ENCODE results near the gene PNLDC1. TPM values are rescaled to one million over a fixed set of nuclear protein-coding genes. Genes with fewer than 3 reads are reported as not detected.
"Not testable (repeated sequence)": the region's sequence is repeated elsewhere in the genome, so short reads cannot be mapped to it uniquely, and the experiment has no call there.

The PNLDC1 gene
- total RNA-seq, 1 donor from 2014 or later = not detected

DNA sequence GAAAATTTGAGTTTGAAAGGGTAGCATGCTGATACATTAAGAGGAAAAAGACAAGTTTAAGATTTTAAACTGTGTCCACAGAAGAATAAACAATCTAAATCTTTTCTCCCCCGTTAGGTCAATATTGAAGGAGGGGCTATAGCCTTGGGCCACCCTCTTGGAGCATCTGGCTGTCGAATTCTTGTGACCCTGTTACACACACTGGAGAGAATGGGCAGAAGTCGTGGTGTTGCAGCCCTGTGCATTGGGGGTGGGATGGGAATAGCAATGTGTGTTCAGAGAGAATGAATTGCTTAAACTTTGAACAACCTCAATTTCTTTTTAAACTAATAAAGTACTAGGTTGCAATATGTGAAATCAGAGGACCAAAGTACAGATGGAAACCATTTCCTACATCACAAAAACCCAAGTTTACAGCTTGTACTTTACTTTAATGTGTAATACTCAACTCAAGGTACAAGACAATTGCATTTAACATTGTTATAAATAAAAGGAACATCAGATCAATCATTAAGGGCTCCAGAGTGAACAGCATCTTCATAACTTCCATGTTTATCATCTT is 21.5 kb upstream of the PNLDC1 start:
- no peaks in the 10 kb centered on the region for H3K27me3 ChIP-seq (ENCODE audit: control insufficient read depth in 3 of 3, insufficient read depth in 3 of 3, low read length in 3 of 3)
- no peaks in the 10 kb centered on the region for H3K9me3 ChIP-seq (ENCODE audit: control insufficient read depth in 3 of 3, low read length in 3 of 3)
- no peak overlapping the region for H3K27ac ChIP-seq (ENCODE audit: low read depth, low read length)
- no peak overlapping the region for H3K4me3 ChIP-seq (ENCODE audit: low read length in 3 of 3)
- H3K9ac ChIP-seq (ENCODE audit: low read depth in 1 of 3, low read length in 3 of 3) = no peak overlapping the region
- no peaks in the 10 kb centered on the region for H3K4me1 ChIP-seq (ENCODE audit: control insufficient read depth in 3 of 3, insufficient read depth in 3 of 3, low read length in 3 of 3)
- H3K36me3 ChIP-seq (ENCODE audit: control insufficient read depth in 3 of 3, insufficient read depth in 3 of 3, low read length in 3 of 3) = peaks cover 46 to 69% (median 64%) of the 10 kb centered on the region in 3 donors

DNA sequence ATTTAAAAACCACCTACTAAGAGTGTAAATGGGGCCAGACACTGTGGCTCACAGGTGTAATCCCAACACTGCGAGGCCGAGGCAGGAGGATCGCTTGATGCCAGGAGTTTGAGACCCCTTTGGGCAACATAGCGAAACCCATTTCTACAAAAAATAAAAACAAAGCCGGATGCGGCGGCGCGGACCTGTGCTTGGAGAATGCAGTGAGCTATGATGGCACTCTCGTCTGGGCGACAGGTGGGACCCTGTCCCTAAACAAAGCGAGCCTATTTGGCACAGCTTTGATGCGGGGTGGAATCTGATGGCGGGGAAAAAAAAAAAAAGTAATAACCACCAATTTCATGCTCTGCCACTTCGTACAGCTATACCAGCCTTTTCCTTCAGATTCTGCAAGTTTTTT is 11.8 kb upstream of the PNLDC1 start:
- no peaks in the 10 kb centered on the region for H3K9me3 ChIP-seq (ENCODE audit: control insufficient read depth in 3 of 3, low read length in 3 of 3)
- H3K27ac ChIP-seq (ENCODE audit: low read depth, low read length) = peak overlapping the region; percentile 92
- peaks cover 30 to 53% (median 38%) of the 10 kb centered on the region in 3 donors for H3K36me3 ChIP-seq (ENCODE audit: control insufficient read depth in 3 of 3, insufficient read depth in 3 of 3, low read length in 3 of 3)
- peak overlapping the region; percentile 93 to 97 (median 95) for H3K9ac ChIP-seq (ENCODE audit: low read depth in 1 of 3, low read length in 3 of 3)
- peaks cover 19 to 38% (median 34%) of the 10 kb centered on the region in 3 donors for H3K4me1 ChIP-seq (ENCODE audit: control insufficient read depth in 3 of 3, insufficient read depth in 3 of 3, low read length in 3 of 3)
- H3K4me3 ChIP-seq (ENCODE audit: low read length in 3 of 3) = peak overlapping the region; percentile 95 to 99 (median 98)
- no peaks in the 10 kb centered on the region for H3K27me3 ChIP-seq (ENCODE audit: control insufficient read depth in 3 of 3, insufficient read depth in 3 of 3, low read length in 3 of 3)

DNA sequence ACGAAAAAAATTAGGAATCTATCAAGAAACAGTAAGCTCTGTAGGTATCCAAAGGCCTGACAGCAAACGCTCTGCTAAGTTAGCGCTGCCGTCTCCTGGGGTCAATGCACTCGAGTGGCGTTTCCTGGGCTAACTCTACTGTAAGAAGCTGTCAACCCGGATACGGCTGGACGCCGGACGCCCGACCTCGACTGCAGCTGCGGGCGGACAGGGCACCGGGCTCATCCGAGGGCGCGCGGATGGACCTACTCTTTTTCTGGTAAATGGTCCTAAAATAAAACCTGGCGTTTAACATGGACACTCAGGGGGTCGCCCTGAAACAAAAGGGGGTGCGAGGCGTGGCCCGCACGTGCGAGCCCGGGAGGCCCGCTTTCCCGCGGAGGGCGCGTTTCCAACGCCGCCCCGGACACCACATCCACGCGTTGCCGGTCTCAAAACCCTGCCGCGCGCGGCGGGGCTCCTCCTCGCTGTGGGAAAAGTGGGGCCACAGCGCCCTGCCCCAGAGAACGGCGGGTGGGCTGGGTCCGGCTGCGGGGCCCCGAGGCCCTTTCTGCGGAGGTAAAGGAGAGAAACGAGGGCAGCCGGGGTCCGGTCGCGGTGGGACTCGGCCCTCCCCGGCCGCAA is 11.2 kb upstream of the PNLDC1 start:
- peaks cover 19 to 38% (median 34%) of the 10 kb centered on the region in 3 donors for H3K4me1 ChIP-seq (ENCODE audit: control insufficient read depth in 3 of 3, insufficient read depth in 3 of 3, low read length in 3 of 3)
- peaks cover 25 to 47% (median 34%) of the 10 kb centered on the region in 3 donors for H3K36me3 ChIP-seq (ENCODE audit: control insufficient read depth in 3 of 3, insufficient read depth in 3 of 3, low read length in 3 of 3)
- H3K4me3 ChIP-seq (ENCODE audit: low read length in 3 of 3) = peak overlapping the region; percentile 95 to 99 (median 98)
- H3K9me3 ChIP-seq (ENCODE audit: control insufficient read depth in 3 of 3, low read length in 3 of 3) = no peaks in the 10 kb centered on the region
- H3K27me3 ChIP-seq (ENCODE audit: control insufficient read depth in 3 of 3, insufficient read depth in 3 of 3, low read length in 3 of 3) = no peaks in the 10 kb centered on the region
- H3K9ac ChIP-seq (ENCODE audit: low read depth in 1 of 3, low read length in 3 of 3) = peak overlapping the region; percentile 93 to 97 (median 95)
- peak overlapping the region; percentile 92 for H3K27ac ChIP-seq (ENCODE audit: low read depth, low read length)

GRCh38 chr6:159789377-159790148 is 10.5 kb upstream of the PNLDC1 start, which contains the start of gene TCP1:
TSS of gene TCP1 (minus strand) at chr6:159789602. CDS start at chr6:159789468, 134 bp downstream.
- H3K27me3 ChIP-seq (ENCODE audit: control insufficient read depth in 3 of 3, insufficient read depth in 3 of 3, low read length in 3 of 3) = no peaks in the 10 kb centered on the region
- peaks cover 23 to 44% (median 31%) of the 10 kb centered on the region in 3 donors for H3K36me3 ChIP-seq (ENCODE audit: control insufficient read depth in 3 of 3, insufficient read depth in 3 of 3, low read length in 3 of 3)
- H3K4me1 ChIP-seq (ENCODE audit: control insufficient read depth in 3 of 3, insufficient read depth in 3 of 3, low read length in 3 of 3) = peaks cover 19 to 38% (median 34%) of the 10 kb centered on the region in 3 donors
- peak within 1 kb of the TSS; percentile 95 to 99 (median 98) for H3K4me3 ChIP-seq (ENCODE audit: low read length in 3 of 3)
- no peaks in the 10 kb centered on the region for H3K9me3 ChIP-seq (ENCODE audit: control insufficient read depth in 3 of 3, low read length in 3 of 3)
- H3K9ac ChIP-seq (ENCODE audit: low read depth in 1 of 3, low read length in 3 of 3) = peak within 1 kb of the TSS; percentile 95 to 98 (median 97)
- H3K27ac ChIP-seq (ENCODE audit: low read depth, low read length) = peak within 1 kb of the TSS; percentile 92

DNA sequence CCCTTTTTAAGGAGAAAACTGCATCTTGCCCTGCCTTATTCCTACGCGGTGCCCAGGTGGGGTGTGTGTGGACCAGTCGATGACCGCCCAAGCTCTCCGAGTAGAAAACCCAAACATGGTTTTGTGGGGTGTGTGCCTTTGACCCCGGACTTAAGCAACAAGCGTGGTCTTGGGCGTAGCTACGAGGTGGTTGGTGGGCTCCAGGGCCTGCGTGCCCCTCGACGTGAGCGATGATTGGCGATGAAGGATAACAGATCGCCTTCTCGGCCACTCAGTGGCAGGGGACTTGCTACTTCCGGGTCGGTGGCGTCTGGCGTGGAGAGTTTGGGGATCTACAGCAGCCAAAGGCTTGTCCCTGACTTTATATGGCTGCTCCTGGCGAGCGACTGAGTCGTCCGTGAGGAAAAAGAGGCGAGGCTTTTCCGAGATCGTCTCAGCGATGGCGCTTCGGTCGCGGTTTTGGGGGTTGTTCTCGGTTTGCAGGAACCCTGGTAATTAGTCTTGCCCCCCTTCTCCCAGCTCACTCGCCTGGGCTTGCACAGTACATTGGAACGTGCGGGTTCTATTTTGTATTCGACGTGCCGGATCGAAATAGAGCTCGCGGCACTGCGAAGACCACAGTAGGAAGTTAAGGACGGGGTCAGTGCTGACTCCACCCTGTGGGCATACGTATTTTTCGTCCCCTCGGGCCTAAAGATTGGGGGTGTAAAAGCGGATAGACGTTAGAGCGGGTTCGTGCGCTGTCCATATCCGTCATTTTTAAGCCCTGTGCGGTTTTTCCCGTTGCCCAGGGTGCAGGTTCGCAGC is 9.7 kb upstream of the PNLDC1 start, which contains the start of gene MRPL18:
Gene MRPL18, plus strand, starts transcription at position 319 of the 807 bp plus-strand sequence. Its CDS starts 121 bp downstream, at position 440.
- Histone ChIP-seq H3K9me3 (ENCODE audit: control insufficient read depth in 3 of 3, low read length in 3 of 3) (no peaks in the 10 kb centered on the region), H3K4me3 (ENCODE audit: low read length in 3 of 3) (peak within 1 kb of the TSS; percentile 95 to 99 (median 98)), H3K4me1 (ENCODE audit: control insufficient read depth in 3 of 3, insufficient read depth in 3 of 3, low read length in 3 of 3) (peaks cover 19 to 38% (median 34%) of the 10 kb centered on the region in 3 donors), H3K27me3 (ENCODE audit: control insufficient read depth in 3 of 3, insufficient read depth in 3 of 3, low read length in 3 of 3) (no peaks in the 10 kb centered on the region), H3K27ac (ENCODE audit: low read depth, low read length) (peak within 1 kb of the TSS; percentile 92), H3K36me3 (ENCODE audit: control insufficient read depth in 3 of 3, insufficient read depth in 3 of 3, low read length in 3 of 3) (peaks cover 15 to 36% (median 23%) of the 10 kb centered on the region in 3 donors), H3K9ac (ENCODE audit: low read depth in 1 of 3, low read length in 3 of 3) (peak within 1 kb of the TSS; percentile 95 to 98 (median 97))

- Histone ChIP-seq H3K9ac (ENCODE audit: low read depth in 1 of 3, low read length in 3 of 3) (peak overlapping the region; percentile 95 to 98 (median 97)), H3K36me3 (ENCODE audit: control insufficient read depth in 3 of 3, insufficient read depth in 3 of 3, low read length in 3 of 3) (peaks cover 13 to 28% (median 17%) of the 10 kb centered on the region in 3 donors), H3K4me3 (ENCODE audit: low read length in 3 of 3) (peak overlapping the region; percentile 93 to 99 (median 98)), H3K27me3 (ENCODE audit: control insufficient read depth in 3 of 3, insufficient read depth in 3 of 3, low read length in 3 of 3) (no peaks in the 10 kb centered on the region), H3K9me3 (ENCODE audit: control insufficient read depth in 3 of 3, low read length in 3 of 3) (no peaks in the 10 kb centered on the region), H3K4me1 (ENCODE audit: control insufficient read depth in 3 of 3, insufficient read depth in 3 of 3, low read length in 3 of 3) (peaks cover 19 to 36% (median 34%) of the 10 kb centered on the region in 3 donors), H3K27ac (ENCODE audit: low read depth, low read length) (peak overlapping the region; percentile 92)
Observed at GRCh38 chr6:159790956-159791598, 9.0 kb upstream of the PNLDC1 start.

DNA sequence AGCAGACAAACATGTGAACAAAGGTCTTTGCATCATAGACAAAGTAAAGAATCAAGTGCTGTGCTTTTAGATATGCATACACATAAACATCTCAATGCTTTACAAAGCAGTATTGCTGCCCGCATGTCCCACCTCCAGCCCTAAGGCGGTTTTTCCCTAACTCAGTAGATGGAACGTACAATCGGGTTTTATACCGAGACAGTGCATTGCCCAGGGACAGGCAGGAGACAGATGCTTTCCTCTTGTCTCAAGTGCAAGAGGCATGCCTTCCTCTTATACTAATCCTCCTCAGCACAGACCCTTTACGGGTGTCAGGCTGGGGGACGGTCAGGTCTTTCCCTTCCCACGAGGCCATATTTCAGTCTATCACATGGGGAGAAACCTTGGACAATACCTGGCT is 5.1 kb upstream of the PNLDC1 start:
- Histone ChIP-seq H3K36me3 (ENCODE audit: control insufficient read depth in 3 of 3, insufficient read depth in 3 of 3, low read length in 3 of 3) (peaks cover 18 to 45% (median 30%) of the 10 kb centered on the region in 3 donors), H3K4me1 (ENCODE audit: control insufficient read depth in 3 of 3, insufficient read depth in 3 of 3, low read length in 3 of 3) (peaks cover 12 to 20% (median 19%) of the 10 kb centered on the region in 3 donors)
- not testable (repeated sequence) for H3K4me3 ChIP-seq (ENCODE audit: low read length in 3 of 3); H3K9ac ChIP-seq (ENCODE audit: low read depth in 1 of 3, low read length in 3 of 3); H3K27ac ChIP-seq (ENCODE audit: low read depth, low read length); H3K27me3 ChIP-seq (ENCODE audit: control insufficient read depth in 3 of 3, insufficient read depth in 3 of 3, low read length in 3 of 3); H3K9me3 ChIP-seq (ENCODE audit: control insufficient read depth in 3 of 3, low read length in 3 of 3)

DNA sequence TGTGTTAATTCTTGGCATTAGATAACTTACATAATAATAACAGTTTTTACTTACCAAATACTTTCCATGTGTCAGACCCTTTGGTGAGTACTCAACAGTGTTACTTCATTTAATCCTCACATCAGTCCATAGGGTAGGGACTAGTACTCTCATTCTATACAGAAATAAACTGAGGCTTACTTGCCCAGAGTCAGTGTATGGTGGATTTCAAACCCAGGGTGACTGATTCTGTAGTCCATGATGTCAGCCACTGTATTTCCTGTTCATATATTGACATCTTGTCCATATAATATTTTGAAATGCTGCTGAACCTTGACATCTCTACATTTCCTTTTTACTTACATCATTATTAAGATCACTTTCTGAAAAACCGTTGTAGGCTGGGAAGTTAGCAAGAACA is 2.5 kb upstream of the PNLDC1 start:
- H3K27ac ChIP-seq (ENCODE audit: low read depth, low read length) = no peak overlapping the region
- H3K4me3 ChIP-seq (ENCODE audit: low read length in 3 of 3) = no peak overlapping the region
- no peaks in the 10 kb centered on the region for H3K9me3 ChIP-seq (ENCODE audit: control insufficient read depth in 3 of 3, low read length in 3 of 3)
- no peak overlapping the region for H3K9ac ChIP-seq (ENCODE audit: low read depth in 1 of 3, low read length in 3 of 3)
- peaks cover 0 to 2% (median 2%) of the 10 kb centered on the region in 3 donors for H3K4me1 ChIP-seq (ENCODE audit: control insufficient read depth in 3 of 3, insufficient read depth in 3 of 3, low read length in 3 of 3)
- H3K27me3 ChIP-seq (ENCODE audit: control insufficient read depth in 3 of 3, insufficient read depth in 3 of 3, low read length in 3 of 3) = no peaks in the 10 kb centered on the region
- peaks cover 14 to 33% (median 31%) of the 10 kb centered on the region in 3 donors for H3K36me3 ChIP-seq (ENCODE audit: control insufficient read depth in 3 of 3, insufficient read depth in 3 of 3, low read length in 3 of 3)

DNA sequence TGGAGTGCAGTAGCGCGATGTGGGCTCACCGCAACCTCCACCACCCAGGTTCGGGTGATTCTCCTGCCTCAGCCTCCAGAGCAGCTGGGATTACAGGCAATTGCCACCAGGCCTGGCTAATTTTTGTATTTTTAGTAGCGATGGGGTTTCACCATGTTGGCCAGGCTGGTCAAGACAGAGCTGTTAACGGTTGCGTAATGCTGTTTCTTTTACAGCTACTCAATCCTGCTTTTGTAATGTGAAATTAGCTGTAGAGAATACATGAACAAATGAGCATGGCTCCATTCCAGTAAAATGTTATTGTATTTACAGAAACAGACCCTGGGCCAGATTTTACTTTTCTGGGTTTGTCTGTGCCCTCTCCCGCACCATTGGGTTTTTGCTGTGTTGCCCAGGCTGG is 1.9 kb downstream of the PNLDC1 start:
- peaks cover 12 to 35% (median 27%) of the 10 kb centered on the region in 3 donors for H3K36me3 ChIP-seq (ENCODE audit: control insufficient read depth in 3 of 3, insufficient read depth in 3 of 3, low read length in 3 of 3)
- no peaks in the 10 kb centered on the region for H3K4me1 ChIP-seq (ENCODE audit: control insufficient read depth in 3 of 3, insufficient read depth in 3 of 3, low read length in 3 of 3)
- no peaks in the 10 kb centered on the region for H3K9me3 ChIP-seq (ENCODE audit: control insufficient read depth in 3 of 3, low read length in 3 of 3)
- no peak overlapping the region for H3K9ac ChIP-seq (ENCODE audit: low read depth in 1 of 3, low read length in 3 of 3)
- H3K27me3 ChIP-seq (ENCODE audit: control insufficient read depth in 3 of 3, insufficient read depth in 3 of 3, low read length in 3 of 3) = no peaks in the 10 kb centered on the region
- no peak overlapping the region for H3K27ac ChIP-seq (ENCODE audit: low read depth, low read length)
- no peak overlapping the region for H3K4me3 ChIP-seq (ENCODE audit: low read length in 3 of 3)

Data from skeletal muscle tissue (tissue), 4 donors.